Limb (tissue), 2 donors: Measurements from ENCODE around the gene RNF111.
"Not testable (repeated sequence)": the region's sequence is repeated elsewhere in the genome, so short reads cannot be mapped to it uniquely, and the experiment has no call there.

ENCODE experiments used
- DNase-seq, 2 donors: peaks; one replicate each; pipeline ENCODE4 v3.0.0-alpha.2; 2016; ENCODE audit errors: extremely low spot score in 2 of 2

RNF111 gene

GRCh38 chr15:59131969-59132562 lies 144.6 kb downstream of the RNF111 start:
- DNase-seq = peak in 1 of 2 donors; percentile 31

DNA sequence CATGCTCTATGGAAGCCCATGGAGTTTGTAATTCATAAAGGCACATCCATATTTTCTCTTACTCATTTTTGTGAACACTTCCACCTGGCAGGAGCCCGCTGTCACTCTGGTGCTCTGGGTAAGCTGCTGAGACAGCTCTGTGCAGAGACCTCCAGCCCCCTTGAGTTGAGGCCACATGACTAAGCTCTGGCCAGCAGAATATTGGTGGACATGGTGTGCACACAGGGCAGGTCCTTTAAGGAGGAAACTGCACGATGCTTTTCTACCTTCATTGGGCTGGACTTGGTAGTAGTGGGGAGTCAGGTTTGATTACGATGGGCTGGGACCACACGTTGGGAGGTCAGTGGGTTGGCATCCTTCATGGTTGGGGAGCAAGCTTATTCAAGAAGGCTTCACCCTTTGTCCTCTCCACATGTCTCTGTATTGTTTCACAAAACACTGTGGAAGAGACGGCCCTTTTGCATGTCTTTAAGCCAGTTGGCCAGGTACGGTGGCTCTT lies 146.5 kb downstream of the RNF111 start:
- no peak for DNase-seq

GRCh38 chr15:59137566-59137965 lies 150.1 kb downstream of the RNF111 start:
- no peak for DNase-seq

GRCh38 chr15:59138243-59138642 lies 150.8 kb downstream of the RNF111 start:
- no peak for DNase-seq

- DNase-seq = no peak
Observed at GRCh38 chr15:59140422-59141226, 153.2 kb downstream of the RNF111 start.

DNA sequence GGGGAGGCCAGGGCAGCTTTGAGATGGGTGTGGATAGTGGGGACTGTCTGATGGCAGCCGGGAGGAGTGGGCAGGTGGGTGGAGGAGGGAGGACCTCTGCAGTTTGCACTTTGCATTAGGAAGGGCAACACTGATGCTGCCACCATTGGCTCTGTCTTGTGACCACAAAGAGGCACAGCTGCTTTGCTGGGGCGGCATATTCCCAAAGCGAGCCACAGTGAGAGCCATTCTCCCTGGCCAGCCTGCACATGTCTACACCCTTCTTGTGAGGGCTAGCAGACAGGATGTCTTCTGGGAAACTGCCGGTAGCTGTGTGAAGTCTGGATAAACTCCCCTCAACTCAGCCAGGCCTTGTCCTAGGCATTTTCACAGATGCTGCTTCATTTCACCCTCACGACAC lies 155.8 kb downstream of the RNF111 start:
- no peak for DNase-seq

DNA sequence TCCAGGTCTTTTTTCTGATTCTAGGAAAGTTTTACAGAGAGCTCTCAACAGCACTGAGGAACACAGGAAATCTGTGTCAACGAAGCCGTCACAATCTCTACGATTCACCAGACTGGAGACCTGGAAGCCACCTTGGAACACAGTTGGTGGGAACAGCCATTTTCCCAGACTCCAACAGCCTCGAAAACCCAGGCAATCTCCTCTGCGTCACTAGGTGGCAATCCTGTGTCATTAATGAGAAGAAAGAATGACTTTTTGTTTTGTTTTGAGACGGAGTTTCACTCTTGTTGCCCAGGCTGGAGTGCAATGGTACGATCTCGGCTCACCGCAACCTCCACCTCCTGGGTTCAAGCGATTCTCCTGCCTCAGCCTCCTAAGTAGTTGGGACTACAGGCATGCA lies 157.1 kb downstream of the RNF111 start:
- DNase-seq = not testable (repeated sequence)
